ENCODE data around the gene P2RX4. TPM values are rescaled to one million over a fixed set of nuclear protein-coding genes. Genes with fewer than 3 reads are reported as not detected.

P2RX4 gene
- total and polyA plus RNA-seq, 9 of the 15 experiments (the other 6 are each of a cell fraction or from before 2014, with no cell fraction given): 6.6 to 21.5 (median 11.7) TPM

DNA sequence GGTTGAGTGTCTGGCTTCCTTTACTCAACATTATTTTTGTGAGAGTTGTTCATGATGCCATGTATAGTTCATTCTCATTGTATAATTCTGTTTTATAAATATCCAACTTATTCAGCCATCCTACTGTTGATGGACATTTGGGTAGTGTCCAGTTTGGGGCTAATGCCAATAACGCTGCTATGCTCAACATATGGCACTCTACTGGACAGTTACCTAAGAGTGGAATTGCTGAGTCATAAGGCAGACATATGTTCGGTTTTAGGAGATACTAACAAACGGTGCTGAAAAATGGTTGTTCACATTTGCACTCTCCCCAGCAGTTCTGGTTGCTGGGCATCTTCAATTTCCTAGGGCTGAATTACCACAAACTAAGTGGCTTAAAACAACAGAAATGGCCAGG lies 28.7 kb upstream of the P2RX4 start (continued):
- TF ChIP-seq REST (IDR thresholded peaks at IDR 0.05; ENCODE audit: borderline replicate concordance) (peak; percentile 25; the same call in 1 of the 2 replicates), REST (CRISPR knock-in tag; IDR thresholded peaks at IDR 0.05; ENCODE audit: low read depth) (no peak), MCM2 (IDR thresholded peaks at IDR 0.05; ENCODE audit: low read depth) (no peak), FOSL1 (tag; conservative IDR thresholded peaks at IDR 0.05) (peak; percentile 46; the same call in 1 of the 2 replicates), ZNF263 (CRISPR knock-in tag; IDR thresholded peaks at IDR 0.05; ENCODE audit: borderline replicate concordance) (no peak), BRCA1 (IDR thresholded peaks at IDR 0.05) (no peak), BRCA1 (CRISPR knock-in tag; IDR thresholded peaks at IDR 0.05) (no peak), NFIX (CRISPR knock-in tag; IDR thresholded peaks at IDR 0.05; ENCODE audit: low read depth) (no peak), SIX5 (IDR thresholded peaks at IDR 0.05; ENCODE audit: borderline replicate concordance in 1 of 2, insufficient read depth in 1 of 2, low read depth in 1 of 2, low read length in 2 of 2) (no peak), ESRRB (CRISPR knock-in tag; IDR thresholded peaks at IDR 0.05; ENCODE audit: borderline replicate concordance) (no peak), POLR2AphosphoS5 (IDR thresholded peaks at IDR 0.05; ENCODE audit: control insufficient read depth, insufficient read depth, low read depth, low read length) (no peak), JUNB (CRISPR knock-in tag; conservative IDR thresholded peaks at IDR 0.05) (no peak)
- TF ChIP-seq, protein P1, sequence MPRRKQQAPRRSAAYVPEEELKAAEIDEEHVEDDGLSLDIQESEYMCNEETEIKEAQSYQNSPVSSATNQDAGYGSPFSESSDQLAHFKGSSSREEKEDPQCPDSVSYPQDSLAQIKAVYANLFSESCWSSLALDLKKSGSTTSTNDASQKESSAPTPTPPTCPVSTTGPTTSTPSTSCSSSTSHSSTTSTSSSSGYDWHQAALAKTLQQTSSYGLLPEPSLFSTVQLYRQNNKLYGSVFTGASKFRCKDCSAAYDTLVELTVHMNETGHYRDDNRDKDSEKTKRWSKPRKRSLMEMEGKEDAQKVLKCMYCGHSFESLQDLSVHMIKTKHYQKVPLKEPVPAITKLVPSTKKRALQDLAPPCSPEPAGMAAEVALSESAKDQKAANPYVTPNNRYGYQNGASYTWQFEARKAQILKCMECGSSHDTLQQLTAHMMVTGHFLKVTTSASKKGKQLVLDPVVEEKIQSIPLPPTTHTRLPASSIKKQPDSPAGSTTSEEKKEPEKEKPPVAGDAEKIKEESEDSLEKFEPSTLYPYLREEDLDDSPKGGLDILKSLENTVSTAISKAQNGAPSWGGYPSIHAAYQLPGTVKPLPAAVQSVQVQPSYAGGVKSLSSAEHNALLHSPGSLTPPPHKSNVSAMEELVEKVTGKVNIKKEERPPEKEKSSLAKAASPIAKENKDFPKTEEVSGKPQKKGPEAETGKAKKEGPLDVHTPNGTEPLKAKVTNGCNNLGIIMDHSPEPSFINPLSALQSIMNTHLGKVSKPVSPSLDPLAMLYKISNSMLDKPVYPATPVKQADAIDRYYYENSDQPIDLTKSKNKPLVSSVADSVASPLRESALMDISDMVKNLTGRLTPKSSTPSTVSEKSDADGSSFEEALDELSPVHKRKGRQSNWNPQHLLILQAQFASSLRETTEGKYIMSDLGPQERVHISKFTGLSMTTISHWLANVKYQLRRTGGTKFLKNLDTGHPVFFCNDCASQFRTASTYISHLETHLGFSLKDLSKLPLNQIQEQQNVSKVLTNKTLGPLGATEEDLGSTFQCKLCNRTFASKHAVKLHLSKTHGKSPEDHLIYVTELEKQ (CRISPR knock-in tag; IDR thresholded peaks at IDR 0.05): no peak
- TF ChIP-seq, protein P2, sequence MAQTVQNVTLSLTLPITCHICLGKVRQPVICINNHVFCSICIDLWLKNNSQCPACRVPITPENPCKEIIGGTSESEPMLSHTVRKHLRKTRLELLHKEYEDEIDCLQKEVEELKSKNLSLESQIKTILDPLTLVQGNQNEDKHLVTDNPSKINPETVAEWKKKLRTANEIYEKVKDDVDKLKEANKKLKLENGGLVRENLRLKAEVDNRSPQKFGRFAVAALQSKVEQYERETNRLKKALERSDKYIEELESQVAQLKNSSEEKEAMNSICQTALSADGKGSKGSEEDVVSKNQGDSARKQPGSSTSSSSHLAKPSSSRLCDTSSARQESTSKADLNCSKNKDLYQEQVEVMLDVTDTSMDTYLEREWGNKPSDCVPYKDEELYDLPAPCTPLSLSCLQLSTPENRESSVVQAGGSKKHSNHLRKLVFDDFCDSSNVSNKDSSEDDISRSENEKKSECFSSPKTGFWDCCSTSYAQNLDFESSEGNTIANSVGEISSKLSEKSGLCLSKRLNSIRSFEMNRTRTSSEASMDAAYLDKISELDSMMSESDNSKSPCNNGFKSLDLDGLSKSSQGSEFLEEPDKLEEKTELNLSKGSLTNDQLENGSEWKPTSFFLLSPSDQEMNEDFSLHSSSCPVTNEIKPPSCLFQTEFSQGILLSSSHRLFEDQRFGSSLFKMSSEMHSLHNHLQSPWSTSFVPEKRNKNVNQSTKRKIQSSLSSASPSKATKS (CRISPR knock-in tag; IDR thresholded peaks at IDR 0.05): no peak
